Measurements from ENCODE around the gene ANKRD63. TPM values are rescaled to one million over a fixed set of nuclear protein-coding genes. Genes with fewer than 3 reads are reported as not detected.

Gene ANKRD63, protein sequence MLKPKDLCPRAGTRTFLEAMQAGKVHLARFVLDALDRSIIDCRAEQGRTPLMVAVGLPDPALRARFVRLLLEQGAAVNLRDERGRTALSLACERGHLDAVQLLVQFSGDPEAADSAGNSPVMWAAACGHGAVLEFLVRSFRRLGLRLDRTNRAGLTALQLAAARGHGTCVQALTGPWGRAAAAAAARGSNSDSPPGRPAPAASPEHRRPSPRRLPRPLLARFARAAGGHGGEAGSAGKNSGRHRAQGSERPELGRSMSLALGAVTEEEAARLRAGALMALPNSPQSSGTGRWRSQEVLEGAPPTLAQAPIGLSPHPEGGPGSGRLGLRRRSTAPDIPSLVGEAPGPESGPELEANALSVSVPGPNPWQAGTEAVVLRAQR
- 0.10 TPM for polyA plus RNA-seq (2013, experiment 1 of 2; ENCODE audit: insufficient read length)
- not detected for polyA plus RNA-seq (2013, experiment 2 of 2; ENCODE audit: insufficient read length)

DNA sequence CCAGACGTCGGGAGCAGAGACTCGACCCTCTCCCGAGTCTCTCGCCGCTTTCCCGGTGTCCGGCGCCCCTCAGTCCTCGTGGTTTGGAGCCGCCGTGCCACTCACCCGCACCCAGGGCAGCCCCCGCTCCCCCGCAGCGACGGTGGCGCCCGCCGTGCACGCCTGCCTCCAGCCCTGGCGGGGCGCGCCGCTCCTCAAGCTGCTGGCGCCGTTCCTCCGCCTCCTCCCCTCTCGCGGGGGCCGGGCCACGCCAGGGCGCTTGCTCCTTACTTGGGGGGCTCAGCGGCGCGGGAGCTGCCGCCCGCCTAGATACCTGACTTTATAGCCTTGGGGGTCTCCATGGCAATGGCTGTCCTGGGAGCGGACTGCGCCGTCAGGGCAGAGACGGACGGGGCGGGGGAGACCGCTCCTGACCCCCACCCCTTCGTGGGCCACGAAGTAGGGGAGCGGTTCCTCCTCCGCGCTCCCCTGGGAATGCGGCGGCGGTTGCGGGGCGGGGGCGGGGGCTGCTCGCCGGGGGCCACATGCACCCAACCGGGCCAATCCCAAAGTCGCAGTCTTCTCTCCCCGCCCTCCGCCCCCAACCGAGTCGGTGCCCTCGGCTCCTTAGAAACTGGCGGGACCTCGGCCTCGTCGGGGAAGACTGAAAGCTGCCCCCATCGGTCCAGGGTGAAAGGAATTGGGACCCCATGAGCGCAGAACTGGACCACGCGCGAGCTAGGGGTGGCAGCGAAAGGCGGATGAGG, at the start of gene ANKRD63:
TSS of gene ANKRD63 (minus strand) at position 196 of the 746 bp plus-strand sequence. CDS start 478 bp downstream, outside the sequence.
- DNase-seq = no peak

DNA sequence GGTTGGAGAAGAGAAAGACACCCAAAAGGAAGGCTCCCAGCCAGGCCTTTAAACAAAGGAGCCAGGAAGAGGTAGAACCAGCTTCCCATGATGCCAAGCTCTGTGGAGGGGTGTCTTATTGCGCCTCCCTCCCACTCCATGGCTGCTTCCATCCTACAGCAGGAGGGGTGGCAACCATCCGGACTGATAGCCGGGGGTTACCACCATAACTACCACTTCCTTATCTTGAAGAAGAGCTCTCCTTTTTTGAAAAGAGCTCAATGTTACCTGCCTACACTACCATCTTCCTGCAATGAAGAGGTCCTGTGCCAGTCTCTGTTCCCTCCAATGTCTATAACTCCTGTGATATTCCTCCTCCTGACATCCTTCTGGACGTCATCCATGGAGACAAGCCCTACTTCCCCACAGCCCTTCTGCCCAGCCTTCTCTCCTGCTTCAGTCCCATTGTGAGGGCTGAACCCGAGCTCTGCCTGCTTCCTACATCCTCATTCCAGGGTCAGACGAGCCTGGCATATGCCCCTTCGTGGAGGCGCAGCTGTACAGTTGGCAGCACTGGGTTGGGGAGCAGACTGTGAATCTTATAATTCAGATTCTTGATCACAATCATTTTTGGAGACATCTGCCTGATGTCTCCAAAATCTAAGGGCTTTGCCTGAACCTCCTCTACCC, 49.4 kb upstream of the ANKRD63 start:
- DNase-seq = no peak

DNA sequence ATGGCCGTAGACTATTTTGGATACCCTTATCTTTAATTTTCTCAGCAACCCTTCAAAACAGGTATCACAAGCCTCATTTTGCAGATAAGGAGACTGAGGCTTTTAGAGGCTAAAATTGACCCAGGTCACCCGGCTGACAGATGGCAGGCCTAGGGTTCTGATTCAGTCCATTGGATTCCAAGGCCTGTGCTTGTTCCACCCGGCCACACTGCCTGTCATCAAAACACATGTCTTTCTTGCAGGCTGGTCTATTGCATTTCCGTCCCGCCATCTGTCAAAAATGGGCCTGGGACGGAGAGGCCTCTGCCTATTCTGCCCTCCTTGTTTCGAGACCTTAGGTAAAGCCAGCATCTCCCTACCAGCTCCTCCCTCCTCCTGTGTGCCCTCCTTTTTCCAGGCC, 48.8 kb upstream of the ANKRD63 start:
- no peak for DNase-seq

DNA sequence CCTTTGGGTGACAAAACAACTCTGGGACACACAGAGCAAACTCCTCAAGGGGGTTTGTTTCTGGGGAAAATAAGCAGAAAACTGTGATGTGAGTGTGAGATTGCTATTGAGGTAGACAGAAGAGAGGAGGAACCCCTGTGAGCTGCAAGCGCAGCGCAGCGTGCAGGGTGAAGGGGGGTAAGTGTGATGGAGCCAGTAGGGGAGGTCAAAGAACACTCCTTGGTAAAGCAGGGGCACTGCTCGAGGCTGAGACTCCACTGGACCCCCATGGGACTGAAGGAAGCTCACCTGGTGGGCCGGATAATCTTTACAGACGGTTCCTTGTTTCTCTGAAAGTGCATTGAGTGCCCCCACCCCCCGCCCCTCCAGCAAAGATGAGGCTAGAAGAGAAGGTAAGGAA, 48.2 kb upstream of the ANKRD63 start:
- DNase-seq = no peak

DNA sequence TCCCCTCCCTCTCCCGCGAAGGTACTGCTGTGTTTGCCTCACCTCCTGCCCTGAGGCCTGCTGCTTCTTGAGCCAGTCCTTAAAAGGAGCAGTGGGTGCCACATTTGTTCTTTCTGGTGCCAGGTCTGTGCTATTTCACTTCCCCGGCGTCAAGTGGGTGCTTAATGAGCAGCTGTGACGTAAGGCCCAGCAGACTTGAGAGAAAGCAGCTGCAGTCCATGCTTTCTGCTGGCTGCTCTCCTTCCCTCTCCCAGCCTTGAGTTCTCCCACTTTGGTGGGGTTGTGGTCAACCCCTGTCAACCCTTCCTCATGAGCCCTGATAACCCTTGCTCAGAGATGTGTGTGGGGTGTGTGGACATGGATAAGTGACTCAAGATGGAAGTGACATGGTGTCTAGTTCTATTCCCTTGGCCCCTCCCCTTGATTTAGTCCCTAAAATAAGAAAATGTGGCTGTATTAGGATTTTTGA, 47.5 kb upstream of the ANKRD63 start:
- DNase-seq = no peak

DNA sequence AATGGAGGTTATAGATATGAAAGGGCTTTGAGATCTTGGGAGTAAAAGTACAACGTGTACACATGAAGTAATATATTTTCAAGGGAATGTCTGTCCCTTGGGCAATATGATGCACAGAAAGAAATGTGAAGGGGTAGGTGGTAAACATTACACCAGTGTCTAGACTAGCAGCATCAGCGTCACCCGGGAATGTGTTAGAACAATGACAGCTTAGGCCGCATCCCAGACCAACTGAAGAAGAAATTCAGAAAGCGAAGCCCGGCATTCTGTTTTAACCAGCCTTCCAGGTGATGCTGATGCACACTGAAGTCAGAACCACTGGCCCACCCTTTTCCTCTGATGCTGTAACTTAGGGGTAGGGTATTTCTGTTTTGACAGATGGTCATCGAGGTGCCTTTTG, 46.9 kb upstream of the ANKRD63 start:
- DNase-seq = peak; percentile 47

DNA sequence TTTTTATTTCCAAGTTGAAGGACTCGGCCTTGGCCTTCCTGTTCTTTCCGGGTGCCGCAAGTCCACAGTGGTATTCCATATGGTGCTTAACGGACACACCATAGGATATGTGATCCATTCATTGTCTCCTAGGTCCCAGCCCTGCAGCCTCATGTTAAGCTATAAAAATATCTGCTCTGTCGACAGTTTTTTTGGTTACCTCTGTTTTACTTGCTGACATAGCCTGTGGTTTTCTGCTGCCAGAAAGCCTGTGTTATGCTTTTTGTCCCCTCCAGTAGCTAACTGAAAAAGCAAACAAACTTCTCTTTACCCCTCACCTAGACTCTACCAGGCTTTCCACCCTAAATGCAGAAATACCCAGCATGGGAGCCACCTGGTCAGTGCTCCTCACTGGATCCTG, 45.9 kb upstream of the ANKRD63 start:
- DNase-seq = no peak

DNA sequence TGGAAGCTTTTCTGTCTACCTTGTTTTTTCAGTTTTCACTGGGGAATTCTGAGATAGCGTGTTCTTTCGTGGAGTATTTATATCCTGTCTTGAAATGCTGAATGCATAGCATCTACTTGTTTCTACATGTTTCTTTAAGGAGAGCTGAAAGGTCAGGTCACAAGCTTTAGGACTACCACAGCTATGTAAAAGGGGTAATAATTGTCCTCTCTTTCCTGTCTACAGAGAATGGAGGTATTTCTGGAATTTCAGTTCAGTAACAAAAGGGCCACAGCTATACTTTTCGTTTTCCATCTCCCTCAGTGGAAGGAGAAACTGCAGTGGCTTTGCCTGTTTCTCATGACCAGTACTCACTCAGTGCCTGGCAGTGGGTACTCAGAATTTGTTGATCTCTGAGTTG, 45.3 kb upstream of the ANKRD63 start:
- peak; percentile 66 for DNase-seq

DNA sequence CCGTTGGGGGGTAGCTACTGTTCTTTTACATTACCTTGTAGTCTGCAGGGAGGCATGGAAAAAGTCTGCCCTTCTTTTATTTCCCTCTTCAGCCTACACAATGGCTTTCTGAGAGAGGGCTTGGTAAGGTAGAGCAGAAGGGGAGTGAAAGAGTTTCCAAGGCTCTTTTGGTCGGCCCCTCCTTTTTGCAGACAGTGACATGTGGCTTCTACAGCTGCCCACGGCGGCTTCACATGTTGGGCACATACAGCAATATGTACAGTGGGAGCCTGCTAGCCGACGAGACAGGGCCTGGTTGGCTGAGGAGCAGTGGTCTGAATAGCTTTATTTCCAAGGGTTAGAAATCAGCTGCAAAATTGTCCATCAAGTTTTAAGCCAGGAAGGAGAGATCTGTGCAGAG, 44.6 kb upstream of the ANKRD63 start:
- DNase-seq = no peak

DNA sequence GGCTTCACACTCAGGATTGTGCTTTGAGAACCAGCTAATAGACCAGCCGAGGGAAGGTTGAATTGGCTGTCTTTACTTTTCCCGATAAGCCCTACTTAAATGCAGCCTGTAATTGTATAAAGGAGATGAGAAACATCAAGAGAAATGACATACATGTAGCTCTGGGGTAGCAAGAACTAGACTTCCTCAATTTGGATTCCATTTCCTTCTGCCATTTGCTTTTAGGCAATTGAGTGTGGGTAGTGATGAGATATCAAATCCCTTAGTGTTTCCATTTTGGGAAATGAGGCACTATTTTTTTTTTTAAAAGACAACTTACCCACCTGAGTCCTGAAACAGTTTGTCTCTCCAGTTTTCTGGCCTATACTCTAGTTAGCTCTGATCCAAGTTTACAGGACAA, 42.8 kb upstream of the ANKRD63 start:
- no peak for DNase-seq

DNA sequence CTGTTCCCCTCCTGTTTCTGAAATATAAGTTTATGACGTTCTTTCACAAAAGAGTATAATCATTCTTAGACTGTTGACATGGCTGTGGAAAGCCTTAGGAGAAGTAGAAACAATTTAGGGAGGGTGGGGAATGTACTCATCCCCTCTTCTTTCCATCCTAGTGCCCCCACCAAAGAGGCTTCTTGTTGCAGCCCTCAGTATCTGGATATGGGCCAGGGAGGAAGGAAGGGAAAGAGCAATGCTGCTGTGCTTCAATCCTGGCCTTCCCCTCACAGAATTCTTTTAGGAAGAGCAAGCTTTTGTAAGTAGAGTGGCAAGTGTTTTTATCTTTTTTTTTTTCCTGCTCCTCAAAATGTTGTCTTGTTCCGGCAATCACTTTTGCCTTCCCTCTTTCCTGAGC, 42.3 kb upstream of the ANKRD63 start:
- DNase-seq = peak; percentile 25

DNA sequence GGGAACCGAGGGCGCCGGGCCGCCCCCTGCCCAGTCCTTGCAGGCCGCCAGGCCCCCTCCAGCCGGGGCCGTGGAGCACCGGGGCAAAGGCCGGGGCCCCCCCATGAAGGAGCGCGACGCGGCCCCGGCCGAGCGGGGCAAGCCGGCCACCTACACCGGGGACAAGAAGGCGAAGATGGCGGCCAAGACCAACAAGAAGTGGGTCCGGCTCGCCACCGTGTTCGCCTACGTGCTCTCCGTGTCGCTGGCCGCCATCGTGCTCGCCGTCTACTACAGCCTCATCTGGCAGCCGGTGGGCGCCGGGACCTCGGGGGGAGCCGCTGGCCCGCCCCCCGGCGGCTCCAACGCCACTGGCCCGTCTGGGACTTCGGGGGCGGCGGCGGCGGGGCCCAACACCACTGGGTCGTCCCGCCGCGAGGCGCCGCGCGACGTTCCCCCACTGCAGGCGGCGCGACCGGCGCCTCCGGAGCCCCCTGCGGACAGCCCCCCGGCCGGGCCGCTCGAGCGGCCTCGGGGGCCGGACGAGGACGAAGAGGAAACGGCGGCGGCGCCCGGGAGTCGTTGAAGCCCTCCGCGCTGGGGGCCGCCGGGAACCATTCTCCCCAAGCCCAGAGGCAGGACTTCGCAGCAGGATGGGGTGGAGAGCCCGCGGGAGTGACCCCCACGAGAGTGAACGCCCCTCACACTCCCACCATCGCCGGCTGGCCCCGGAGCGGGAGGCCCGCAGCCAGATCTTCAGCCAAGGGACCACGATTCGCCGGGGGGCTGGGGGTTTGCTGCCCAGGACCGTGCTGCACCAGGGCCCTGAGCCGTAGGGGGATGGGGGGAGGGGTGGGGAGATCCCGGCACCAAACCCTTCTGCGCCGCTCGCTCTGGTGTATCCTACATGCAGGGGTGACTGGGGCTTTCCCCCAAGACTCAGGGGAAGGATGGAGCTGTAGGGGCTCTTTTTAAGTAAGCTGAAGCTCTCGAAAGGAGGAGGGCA, 41.4 kb upstream of the ANKRD63 start:
- DNase-seq = peak; percentile 37

DNA sequence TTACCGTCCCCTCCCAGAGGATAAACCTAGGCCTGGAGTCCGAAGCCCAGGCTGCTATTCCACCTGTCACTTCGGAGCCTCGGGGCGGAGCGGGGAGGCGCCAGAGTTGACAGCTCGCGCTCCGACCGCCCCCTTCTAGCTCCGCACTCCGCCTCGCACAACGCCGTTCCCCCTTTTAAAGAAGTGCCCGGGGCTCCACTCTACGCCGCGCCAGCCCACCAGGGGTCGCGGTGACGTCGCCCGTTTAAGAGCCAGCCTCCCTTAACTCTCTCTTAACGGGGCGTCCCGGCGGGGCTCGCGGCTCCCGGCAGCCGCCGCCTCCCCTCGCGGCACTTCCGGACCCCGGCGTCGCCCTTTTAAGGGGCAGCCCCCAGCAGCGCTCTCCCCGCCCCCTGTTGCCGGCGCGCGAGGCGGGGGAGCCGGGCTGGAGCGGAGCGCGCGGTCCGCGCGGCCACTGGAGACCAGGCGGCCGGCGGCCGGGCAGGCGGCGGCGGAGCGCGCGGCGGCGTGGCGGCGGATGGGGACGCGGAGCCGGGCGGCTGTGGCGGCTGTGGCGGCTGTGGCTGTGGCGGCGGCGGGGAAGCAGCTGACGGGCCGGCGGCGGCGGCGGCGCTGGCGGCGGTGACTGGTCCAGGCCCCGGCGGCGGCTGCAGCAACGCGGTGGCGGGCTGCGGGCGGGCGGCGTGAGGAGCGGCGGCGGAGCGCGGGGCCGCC, 40.5 kb upstream of the ANKRD63 start, which contains the start of gene INAFM2:
TSS of gene INAFM2 (plus strand) at position 454 of the 714 bp plus-strand sequence. CDS start 364 bp downstream, outside the sequence.
- DNase-seq = peak; percentile 97

DNA sequence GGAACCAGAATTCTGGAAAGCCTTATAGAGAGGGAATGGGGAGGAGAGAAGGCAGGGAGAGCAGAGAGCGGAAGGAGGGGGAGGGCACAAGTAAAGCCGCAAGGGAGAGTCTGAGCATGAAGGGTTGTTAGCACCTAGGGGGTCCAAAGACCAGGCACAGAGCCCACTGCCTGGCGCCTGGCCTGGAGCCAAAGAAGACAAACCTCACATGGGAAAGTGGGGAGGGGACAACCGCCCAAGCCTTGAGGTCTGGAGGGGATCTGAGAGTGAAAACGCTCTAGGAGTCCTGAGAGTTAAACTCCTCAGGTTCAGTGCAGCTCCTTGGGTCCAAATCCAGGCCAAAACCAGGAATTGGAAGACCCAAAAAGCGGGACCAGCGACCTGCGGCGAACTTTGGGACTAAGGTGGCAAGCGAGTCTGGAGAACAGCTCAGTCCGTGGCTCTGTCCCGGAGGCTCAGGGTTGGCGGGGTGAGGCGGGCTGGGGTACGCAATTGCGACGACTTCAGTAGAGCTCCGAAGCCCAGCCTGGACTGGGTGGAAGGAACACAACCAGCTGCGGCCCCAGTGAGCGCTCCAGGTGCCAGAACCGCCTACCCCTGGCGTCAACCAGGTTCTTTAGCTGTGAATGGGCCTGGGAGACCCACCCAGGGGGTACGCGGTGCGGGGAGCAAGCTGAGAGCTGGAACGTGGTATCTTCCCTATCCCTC, 39.8 kb upstream of the ANKRD63 start:
- peak; percentile 85 for DNase-seq

DNA sequence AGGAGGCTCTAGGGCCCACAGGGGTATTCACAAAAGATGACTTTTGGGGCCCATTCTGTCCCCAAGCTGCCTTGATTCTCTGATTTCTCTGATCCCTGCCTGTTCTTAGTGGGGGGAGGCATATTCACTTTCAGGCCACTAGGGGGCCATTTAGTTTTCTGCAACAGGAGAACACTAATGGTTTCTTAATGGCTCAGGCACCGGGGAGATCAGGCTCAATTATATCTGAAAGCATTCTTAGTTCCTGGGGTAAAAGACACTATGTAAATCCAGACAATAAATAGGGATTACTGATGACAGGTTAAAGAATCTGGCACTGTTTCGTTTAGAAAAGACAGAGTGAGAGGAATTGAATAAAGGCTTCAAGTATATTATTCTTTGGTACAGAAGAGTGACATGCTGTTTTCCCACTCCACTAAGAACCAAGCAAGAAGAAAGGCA, 38.1 kb upstream of the ANKRD63 start:
- DNase-seq = peak; percentile 74

DNA sequence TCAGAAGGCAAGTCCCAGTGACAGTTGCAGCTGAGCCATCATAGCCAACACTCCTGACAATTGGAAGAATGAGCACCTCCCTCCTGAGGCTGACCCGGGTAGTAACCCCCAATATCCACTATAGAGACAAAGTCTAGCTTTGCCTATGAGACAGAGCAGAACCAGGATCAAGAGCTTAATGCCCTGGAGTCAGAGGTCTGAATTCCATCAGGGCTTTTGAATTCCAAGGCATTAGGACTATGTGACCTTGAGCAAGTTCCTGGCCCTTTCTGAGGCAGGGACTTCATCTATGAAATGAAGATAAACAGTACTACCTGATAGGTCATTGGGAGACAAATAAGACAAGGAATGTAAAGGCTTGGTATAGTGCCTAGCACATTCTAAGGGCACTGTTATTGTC, 37.5 kb upstream of the ANKRD63 start:
- no peak for DNase-seq

DNA sequence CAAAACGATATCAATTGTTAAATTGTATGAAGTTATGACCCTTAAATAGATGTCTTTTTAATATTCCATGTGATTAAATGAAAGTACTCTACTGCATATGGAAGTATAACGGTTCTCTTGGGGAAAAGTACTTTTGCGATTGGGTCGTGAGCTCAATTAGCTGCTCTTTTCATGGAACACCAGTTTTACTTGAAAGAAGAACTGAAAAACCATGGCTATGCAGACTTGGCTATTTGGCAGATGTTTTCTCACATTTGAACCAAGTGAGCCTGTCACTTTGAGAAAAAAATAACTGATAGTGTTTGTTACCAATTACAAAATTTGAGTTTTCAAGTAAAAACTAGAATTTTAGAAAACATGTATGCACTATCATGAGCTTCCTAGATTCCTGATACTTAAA, 34.7 kb upstream of the ANKRD63 start:
- DNase-seq = no peak

DNA sequence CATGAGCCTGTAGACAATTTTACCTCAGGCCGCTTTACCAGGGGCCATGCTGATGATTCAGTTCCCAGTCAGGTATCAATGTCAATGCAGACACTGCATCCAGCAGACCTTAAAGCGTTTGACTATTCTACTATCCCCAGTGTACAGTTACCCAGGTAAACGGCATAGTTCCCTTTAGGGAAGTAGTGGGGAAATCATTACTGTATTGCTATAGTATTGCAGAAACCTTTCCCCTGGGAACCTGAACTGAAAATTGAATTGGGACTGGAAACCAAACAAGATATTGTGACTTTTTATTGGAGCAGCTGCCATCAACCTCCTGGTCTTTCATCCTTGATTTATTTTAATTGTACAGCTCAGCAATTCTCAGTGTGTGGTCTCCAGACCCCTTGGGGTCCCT, 34.1 kb upstream of the ANKRD63 start:
- no peak for DNase-seq

DNA sequence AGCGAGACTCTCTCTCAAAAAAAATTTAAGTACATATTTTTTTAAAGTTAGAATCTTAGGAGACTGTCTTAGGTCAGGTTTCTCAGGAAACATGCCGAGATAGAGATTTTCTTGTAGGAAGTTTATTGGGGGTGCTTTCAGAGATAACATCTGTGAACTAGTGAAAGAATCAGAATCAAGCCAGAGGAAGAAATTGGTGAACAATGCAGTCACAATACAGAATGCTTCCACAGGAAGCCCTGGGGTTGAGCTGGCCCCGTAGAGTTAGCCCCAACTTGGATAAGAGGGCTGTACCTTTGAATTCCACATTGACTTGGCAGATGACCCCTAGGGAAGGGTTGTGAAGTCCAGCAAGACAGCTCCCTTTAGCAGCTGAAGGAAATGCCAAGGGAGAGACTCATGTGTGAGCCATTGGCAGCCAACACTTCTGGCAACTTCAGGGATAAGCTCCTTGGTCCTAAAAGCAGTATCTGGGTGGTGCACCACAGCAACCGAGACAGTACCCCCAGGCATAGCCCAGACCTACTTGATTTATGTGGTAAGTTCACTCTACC, 31.9 kb upstream of the ANKRD63 start:
- DNase-seq = no peak

Measured in fibroblast of skin of scalp (primary cell).